Liver (tissue), 9 donors: Measurements from ENCODE around the gene PPP1R3D. TPM values are rescaled to one million over a fixed set of nuclear protein-coding genes. Genes with fewer than 3 reads are reported as not detected.

ENCODE experiments used
- DNase-seq: peaks from one replicate; pipeline ENCODE4 v3.0.0-alpha.2; 2017; ENCODE audit warnings: low spot score
- H3K27ac ChIP-seq, 2 donors: one replicate each; pipeline ENCODE4 v1.7.0; 2013; ENCODE audit warnings: inconsistent platforms in 2 of 2, low read length in 2 of 2, control low read depth in 1 of 2, low read depth in 1 of 2, mild to moderate bottlenecking in 1 of 2
- H3K27me3 ChIP-seq, 4 donors: one replicate each; pipeline versions ENCODE4 v1.6.1 to v1.7.0; 2013; ENCODE audit warnings: low read length in 3 of 4, inconsistent platforms in 1 of 4, mild to moderate bottlenecking in 1 of 4, moderate library complexity in 1 of 4; ENCODE audit not compliant: control insufficient read depth in 4 of 4, insufficient read depth in 4 of 4
- H3K36me3 ChIP-seq, 4 donors: one replicate each; pipeline versions ENCODE4 v1.6.1 to v1.7.0; 2013; ENCODE audit warnings: low read length in 3 of 4, mild to moderate bottlenecking in 3 of 4, low read depth in 1 of 4, moderate library complexity in 1 of 4; ENCODE audit not compliant: control insufficient read depth in 4 of 4, insufficient read depth in 3 of 4
- H3K4me1 ChIP-seq, 4 donors: one replicate each; pipeline versions ENCODE4 v1.6.1 to v1.7.0; 2013; ENCODE audit warnings: low read length in 3 of 4, mild to moderate bottlenecking in 3 of 4, moderate library complexity in 1 of 4; ENCODE audit not compliant: control insufficient read depth in 4 of 4, insufficient read depth in 4 of 4
- H3K4me3 ChIP-seq, 3 donors: one replicate each; pipeline versions ENCODE4 v1.6.1 to v1.7.0; 2013; ENCODE audit warnings: low read length in 3 of 3, control low read depth in 1 of 3, low read depth in 1 of 3, mild to moderate bottlenecking in 1 of 3
- H3K9ac ChIP-seq, 2 donors: one replicate each; pipeline ENCODE4 v1.7.0; 2013; ENCODE audit warnings: low read length in 2 of 2, mild to moderate bottlenecking in 2 of 2, moderate library complexity in 2 of 2, control low read depth in 1 of 2, low read depth in 1 of 2
- H3K9me3 ChIP-seq, 4 donors: one replicate each; pipeline versions ENCODE4 v1.6.1 to v1.7.0; 2013; ENCODE audit warnings: low read length in 3 of 4; ENCODE audit not compliant: control insufficient read depth in 4 of 4
- ATF3 ChIP-seq: IDR thresholded peaks from 2 replicates; pipeline ENCODE4 v1.6.1; 2016; ENCODE audit warnings: antibody characterized with exemption
- FOXA1 ChIP-seq: IDR thresholded peaks from 2 replicates; pipeline ENCODE4 v1.6.1; 2016; ENCODE audit warnings: antibody characterized with exemption
- HNF4A ChIP-seq, 2 donors: conservative IDR thresholded peaks; 2 replicates each; pipeline ENCODE4 v1.6.1; 2016; ENCODE audit warnings: antibody characterized with exemption in 2 of 2, mild to moderate bottlenecking in 2 of 2
- HNF4G ChIP-seq: IDR thresholded peaks from 2 replicates; pipeline ENCODE4 v1.6.1; 2016; ENCODE audit warnings: antibody characterized with exemption
- MAX ChIP-seq: IDR thresholded peaks from 2 replicates; pipeline ENCODE4 v1.6.1; 2016; ENCODE audit warnings: antibody characterized with exemption
- SP1 ChIP-seq: IDR thresholded peaks from 2 replicates; pipeline ENCODE4 v1.6.1; 2018; ENCODE audit warnings: antibody characterized with exemption, mild to moderate bottlenecking
- ZBTB33 ChIP-seq: IDR thresholded peaks from 2 replicates; pipeline ENCODE4 v1.6.1; 2016; ENCODE audit warnings: antibody characterized with exemption
- WGBS: extraction: QIAGEN DNeasy Blood & Tissue Kit; methylation state at CpG from one replicate; pipeline ENCODE4 v1.1.7; 2013; 5-methylcytosine and 5-hydroxymethylcytosine counted together
- polyA plus RNA-seq, 2 donors: library from polyadenylated mRNA; stranded (reverse) in 1 of 2; unstranded in 1 of 2; fragments of 200-250 nt in 1 of 2; fragments of >200 nt in 1 of 2; fragmentation: Nextera tagmentation in 1 of 2; extraction: Ambion mirVana in 1 of 2; gene quantifications; one replicate each; pipeline versions ENCODE4 v1.2.1 to v1.2.3, GENCODE V29; 2013 to 2015
- total RNA-seq, 2 donors: library from RNA; depleted of rRNA; stranded (reverse); fragments of >200 nt; gene quantifications; one replicate each; pipeline ENCODE4 v1.2.3, GENCODE V29; 2014
- donor health status: healthy.
- donor health status: healthy.
- donor health status: healthy.
- donor health status: healthy.
- donor health status: healthy.

The PPP1R3D gene
- total and polyA plus RNA-seq, 4 donors: 0.28 to 2.2 (median 1.0) TPM

GRCh38 chr20:59888050-59888449 is 52.1 kb downstream of the PPP1R3D start:
- H3K36me3 ChIP-seq: no peaks in the 10 kb centered on the region
- no peak for DNase-seq
- no peaks in the 10 kb centered on the region for H3K9me3 ChIP-seq
- 91% methylated on average over 1 of the region's 1 CpG for WGBS
- no peaks in the 10 kb centered on the region for H3K27me3 ChIP-seq
- H3K4me3 ChIP-seq: no peak overlapping the region
- H3K27ac ChIP-seq: no peak overlapping the region
- H3K4me1 ChIP-seq: no peaks in the 10 kb centered on the region
- no peak overlapping the region for H3K9ac ChIP-seq
- no peak for TF ChIP-seq SP1
- no peak for TF ChIP-seq ATF3
- no peak for TF ChIP-seq ZBTB33
- TF ChIP-seq FOXA1: no peak
- TF ChIP-seq HNF4G: no peak
- no peak for TF ChIP-seq MAX
- no peak for TF ChIP-seq HNF4A (conservative IDR thresholded peaks at IDR 0.05)

Other genes starting within 250 kb of the PPP1R3D start
- under 1 TPM; 0.42 to 0.84 TPM for gene SYCP2, start 6.7 kb downstream of the PPP1R3D start, total RNA-seq
- under 1 TPM; 0.07 to 0.35 TPM for gene SYCP2, start 6.7 kb downstream of the PPP1R3D start, polyA plus RNA-seq
- gene FAM217B, start 84 bp upstream of the PPP1R3D start, total RNA-seq: 1 to 10 TPM; 1.7 to 5.0 TPM
- 1 to 10 TPM in 1 of 2 donors, under 1 TPM in 1; 0.88 to 1.8 TPM for gene FAM217B, start 84 bp upstream of the PPP1R3D start, polyA plus RNA-seq
- gene CDH26, start 18.1 kb upstream of the PPP1R3D start, total RNA-seq: under 1 TPM; 0.59 to 0.70 TPM
- under 1 TPM; 0.03 to 0.28 TPM for gene CDH26, start 18.1 kb upstream of the PPP1R3D start, polyA plus RNA-seq